ENCODE data around the gene ZFX.

The ZFX gene

DNA sequence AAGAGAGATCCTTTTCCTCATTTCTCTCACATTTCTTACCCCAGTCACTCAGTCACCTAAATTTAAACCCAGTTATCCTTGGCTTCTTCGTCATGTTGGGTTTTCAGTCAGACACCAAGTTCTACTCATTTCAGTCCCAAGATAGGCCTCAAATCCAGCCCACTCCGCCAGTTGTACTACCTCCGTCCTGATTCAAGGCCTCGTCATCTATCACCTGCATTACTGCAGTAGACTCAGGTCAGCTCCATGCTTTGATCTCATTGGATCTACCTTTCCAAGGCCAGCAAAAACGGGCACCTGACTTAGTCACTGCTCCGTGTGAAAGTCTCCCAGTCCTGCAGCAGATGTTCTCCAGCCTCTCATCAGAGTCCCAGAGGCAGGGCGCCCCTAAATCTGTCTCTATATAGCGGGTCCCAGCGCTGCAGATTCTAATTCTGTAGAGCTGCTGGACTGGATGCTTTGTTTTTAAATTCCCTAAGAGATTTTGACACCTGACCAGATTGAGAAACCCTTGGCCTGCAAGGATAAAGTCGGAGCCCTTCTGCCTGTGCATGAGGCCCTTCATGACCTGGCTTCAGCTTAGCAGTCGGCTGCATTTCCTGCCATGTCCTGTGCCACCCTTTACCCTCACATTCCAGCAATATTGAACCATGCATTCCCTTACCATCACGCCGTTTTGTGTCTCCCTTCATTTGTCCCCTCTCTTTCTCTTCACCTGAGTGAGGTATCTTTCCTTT is 53.7 kb downstream of the ZFX start:
- no peak for DNase-seq

- no peak for DNase-seq
Observed at GRCh38 chrX:24204331-24204730, 54.8 kb downstream of the ZFX start.

- no peak for DNase-seq
Observed at GRCh38 chrX:24204958-24205357, 55.4 kb downstream of the ZFX start.

DNA sequence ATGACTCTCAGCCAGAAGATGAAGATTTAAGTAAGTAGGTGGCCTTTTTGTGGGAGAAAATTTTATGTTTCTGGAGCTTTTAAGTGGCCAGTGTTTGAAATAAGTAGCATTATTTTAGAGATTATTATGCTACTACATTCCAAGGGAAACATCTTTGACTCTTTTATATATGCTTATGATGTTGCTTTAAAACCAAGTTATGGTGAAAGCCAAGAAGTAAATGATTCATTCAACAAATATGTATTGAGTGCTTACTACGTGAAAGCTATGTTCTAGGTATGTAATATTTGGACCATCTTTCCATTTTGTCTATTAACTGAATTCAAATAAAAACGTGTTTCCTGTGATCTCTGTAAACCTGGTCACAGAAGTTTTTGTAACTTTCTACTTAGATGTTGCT is 58.3 kb downstream of the ZFX start:
- DNase-seq: no peak

DNA sequence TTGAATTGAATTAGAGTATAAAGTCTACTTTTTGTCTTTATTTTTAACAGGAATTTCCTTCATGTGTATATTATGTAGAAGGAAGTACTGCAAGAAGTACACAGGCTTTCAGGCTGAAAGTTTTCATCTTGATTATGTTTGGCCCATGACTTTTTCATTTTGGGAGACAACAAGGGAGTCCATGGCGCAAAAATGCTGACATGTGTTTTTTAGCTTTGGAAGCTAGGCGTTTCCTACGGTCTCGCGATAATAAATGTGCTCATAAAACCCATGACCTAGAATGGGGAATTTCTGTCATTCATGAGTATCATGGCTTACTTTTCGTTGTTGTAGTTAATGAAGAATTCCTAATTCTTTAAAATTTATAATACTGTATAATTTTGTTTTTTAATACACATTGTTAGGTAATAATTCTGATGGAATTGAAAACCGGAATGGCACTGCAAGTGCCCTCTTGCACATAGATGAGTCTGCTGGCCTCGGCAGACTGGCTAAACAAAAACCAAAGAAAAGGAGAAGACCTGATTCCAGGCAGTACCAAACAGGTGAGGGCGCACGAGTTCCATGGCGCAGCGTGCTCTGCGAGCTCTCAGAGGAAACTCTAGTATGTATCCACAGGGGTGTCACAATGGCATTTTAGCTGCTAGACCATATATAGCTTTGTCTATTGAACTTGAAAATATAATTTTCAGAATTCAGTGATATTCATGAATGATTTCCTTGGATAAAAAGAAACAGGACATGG is 59.1 kb downstream of the ZFX start:
- no peak for DNase-seq

GRCh38 chrX:24210190-24210589 is 60.7 kb downstream of the ZFX start:
- no peak for DNase-seq

DNA sequence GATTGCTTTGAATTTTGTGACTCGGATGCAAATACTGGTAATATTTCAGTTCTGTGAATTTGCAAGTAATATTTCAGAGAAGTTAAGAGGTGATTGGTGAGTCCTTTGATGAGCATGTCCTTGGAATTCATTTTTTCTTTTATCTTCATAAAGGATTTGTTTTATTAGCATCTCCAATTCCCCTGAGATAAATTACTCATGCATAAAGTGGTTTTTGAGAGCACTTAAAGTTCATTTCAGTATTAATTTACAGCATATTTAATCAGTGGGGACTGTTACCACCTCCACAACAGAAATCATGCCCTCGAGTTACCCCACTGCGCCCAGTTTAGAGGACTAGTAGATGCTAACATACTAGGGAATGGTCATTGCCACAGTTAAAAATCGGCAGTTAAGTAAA is 65.0 kb downstream of the ZFX start:
- no peak for DNase-seq

GRCh38 chrX:24215272-24215671 is 65.7 kb downstream of the ZFX start:
- DNase-seq: no peak

GRCh38 chrX:24216037-24216436 is 66.5 kb downstream of the ZFX start:
- no peak for DNase-seq

GRCh38 chrX:24216827-24217226 is 67.3 kb downstream of the ZFX start:
- no peak for DNase-seq

- no peak for DNase-seq
Observed at GRCh38 chrX:24219320-24219719, 69.8 kb downstream of the ZFX start.

DNA sequence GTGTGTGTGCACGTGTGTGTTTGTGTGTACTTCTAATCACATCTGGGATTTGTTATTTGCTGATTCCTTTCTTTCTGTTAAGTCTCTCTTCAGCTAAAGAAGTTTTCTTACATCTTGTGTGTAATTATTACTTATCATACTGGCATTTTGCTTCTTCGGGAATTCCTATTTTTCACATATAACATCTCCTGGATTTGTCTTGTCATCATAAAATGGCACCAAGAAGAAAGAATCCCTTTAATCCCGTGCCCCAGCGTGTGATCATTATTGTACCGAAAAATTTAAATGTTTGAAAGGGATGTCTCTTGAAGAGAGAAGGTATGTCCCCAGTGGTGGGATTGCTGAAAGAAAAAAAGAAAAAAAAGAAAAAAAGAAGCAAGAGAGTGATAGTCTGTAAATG is 72.3 kb downstream of the ZFX start:
- no peak for DNase-seq

- DNase-seq: no peak
Observed at GRCh38 chrX:24225265-24225664, 75.7 kb downstream of the ZFX start.

DNA sequence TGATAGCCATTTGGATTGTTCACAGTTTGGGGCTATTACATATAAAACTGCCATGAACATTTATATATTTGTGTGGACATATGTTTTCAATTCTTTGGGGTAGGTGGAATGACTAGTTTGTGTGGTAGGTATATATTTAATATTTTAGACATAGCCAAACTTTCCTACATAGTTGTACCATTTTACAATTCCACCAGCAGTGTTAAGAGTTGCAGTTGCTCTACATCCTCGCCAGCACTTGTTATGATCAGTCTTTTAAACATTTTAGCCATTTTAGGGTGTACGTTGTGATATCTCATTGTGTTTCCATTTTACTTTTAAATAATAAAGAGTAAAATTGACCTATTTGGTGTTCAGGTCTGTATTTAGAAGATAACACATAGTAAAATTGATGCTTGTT is 76.6 kb downstream of the ZFX start:
- no peak for DNase-seq

DNA sequence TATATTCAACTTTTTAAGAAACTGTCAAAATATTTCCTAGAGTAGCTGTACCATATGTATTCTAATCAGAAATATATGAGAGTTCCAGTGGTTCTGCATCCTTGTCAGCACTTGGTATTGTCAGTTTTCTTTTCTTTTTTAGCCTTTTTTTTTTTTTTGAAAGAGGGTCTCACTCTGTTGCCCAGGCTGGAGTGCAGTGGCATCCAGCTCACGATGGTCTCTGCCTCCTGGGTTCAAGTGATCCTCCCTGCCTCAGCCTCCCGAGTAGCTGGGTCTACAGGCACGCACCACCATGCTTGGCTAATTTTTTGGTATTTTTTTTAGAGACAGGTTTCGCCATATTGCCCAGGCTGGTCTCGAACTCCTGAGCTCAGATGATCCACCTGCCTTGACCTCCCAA is 79.1 kb downstream of the ZFX start:
- no peak for DNase-seq

- no peak for DNase-seq
Observed at GRCh38 chrX:24229400-24229879, 79.9 kb downstream of the ZFX start.

DNA sequence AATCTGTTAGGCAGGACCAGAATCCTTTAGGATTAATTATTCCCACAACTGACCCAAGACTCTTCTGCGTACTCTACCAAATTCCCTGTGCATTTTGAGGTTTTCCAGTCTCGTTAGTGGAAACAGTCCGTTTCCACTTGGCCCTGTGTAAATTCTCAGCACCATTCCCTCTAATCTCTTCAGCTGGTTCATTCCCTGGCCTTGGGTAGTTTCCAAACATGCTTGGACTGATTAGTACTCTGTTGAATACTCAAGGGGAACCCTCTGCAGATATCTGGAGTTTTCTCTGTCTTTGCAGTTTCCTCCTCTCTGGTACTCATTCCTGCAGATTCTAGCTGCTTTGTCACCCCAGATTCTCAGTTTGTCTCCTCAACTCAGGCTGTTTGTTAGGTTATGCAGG is 80.4 kb downstream of the ZFX start:
- no peak for DNase-seq

DNA sequence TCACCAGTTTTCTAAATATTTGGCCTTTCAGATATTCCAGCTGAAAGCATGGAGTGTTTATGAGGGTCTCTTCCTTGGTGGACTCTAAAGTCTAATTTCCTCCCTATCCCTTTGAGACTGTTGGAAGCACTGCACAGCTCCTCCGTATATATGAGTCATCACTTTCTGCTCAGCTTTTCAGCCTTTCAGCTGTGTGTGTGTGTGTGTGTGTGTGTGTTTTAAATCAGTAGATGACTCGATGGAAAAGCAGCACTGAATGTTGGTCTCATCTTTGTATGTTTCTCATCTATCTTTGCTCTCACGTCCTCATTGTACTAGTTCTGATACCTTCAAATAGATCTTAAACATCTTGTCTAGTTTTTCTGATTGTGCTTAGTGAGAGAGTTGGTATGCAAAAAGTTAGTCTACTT is 81.6 kb downstream of the ZFX start:
- DNase-seq: no peak

DNA sequence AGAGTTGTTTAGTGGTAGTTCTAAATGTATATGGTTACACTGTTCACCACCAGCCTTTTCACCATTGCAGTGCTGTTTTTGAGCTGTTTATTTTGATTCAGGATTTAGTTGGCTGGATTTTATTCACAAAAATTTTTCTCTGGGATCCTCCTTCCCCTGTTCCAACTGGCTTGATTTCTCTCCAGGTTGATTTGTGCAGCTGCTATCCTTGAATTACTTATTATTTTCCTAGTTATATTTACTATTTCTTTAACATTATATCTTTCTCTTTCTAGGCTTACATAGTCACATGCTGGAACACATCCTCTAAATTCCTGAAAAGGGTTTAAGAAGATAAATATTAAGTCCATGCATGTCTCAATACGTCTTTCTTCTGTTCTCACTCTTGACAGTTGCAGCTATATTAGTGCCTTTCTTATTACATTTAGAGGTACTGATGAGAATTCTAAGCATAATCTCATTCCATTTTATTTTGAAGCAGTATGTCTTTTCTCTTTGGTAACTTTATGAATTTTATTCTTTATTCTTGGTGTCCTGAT is 82.2 kb downstream of the ZFX start:
- no peak for DNase-seq

DNA sequence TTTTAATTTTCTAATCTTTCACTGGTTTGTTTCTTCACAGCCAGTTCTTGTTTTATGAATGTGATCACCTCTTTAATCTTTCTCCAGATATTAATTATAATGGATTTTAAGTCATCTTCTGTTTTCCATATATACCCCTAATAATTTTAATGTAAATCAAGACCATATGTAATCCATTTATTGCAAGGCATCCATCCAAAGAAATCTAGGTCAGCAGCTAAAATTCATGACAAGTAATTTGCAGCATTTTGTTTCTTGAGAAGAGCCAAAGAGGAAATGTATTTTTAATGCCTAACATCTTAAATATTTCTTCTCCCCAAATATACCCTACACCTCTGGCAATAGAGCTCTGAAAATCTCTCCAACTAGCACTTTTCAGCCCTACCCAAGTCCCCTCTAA is 83.3 kb downstream of the ZFX start:
- DNase-seq: no peak

GRCh38 chrX:24235084-24235710 is 85.7 kb downstream of the ZFX start:
- no peak for DNase-seq

GRCh38 chrX:24241822-24242648 is 92.5 kb downstream of the ZFX start:
- no peak for DNase-seq

DNA sequence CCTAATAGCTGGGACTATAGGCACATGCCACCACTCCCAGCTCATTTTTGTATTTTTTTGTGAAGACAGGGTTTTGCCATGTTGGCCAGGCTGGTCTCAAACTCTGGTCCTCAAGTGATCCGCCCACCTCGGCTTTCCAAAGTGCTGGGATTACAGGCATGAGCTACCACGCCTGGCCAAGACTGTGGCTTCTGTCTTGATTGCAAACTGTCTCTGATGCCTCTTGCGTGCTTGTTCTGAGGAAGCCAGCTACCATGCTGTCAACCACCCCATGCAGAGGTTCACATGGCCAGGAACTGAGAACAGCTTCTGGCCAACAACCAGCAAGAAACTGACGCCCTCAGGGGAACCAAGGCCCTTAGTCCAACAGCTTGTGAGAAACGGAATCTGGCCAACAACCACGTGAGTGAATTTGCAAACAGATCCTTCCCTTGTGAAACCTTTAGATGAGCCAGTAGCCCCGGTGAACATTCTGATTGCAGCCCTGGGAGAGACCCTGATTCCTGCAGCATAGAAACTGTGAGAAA is 93.2 kb downstream of the ZFX start:
- no peak for DNase-seq
